Uterus (tissue), 2 donors: ENCODE data around the gene HTN3.

Experiments
- CTCF ChIP-seq, 4 experiments: fragments of 200-600 bp in 2 of 4; fragments of 450-650 bp in 2 of 4; sonication (generic) in 2 of 4; IDR thresholded peaks; one replicate each; pipeline ENCODE4 v1.5.1; 2016 to 2019; ENCODE audit warnings: antibody characterized with exemption in 4 of 4, mild to moderate bottlenecking in 2 of 4, moderate library complexity in 1 of 4
- POLR2A ChIP-seq, 2 donors: fragments of 450-650 bp; IDR thresholded peaks; one replicate each; pipeline ENCODE4 v1.6.1; 2016; ENCODE audit warnings: antibody characterized with exemption in 2 of 2, mild to moderate bottlenecking in 1 of 2, moderate library complexity in 1 of 2

- TF ChIP-seq CTCF (IDR thresholded peaks at IDR 0.05) (no peak), POLR2A (IDR thresholded peaks at IDR 0.05) (no peak)
Observed at GRCh38 chr4:69999420-69999819, 28.8 kb upstream of the HTN3 start.
